ENCODE results near the gene IL23R.
"Not testable (repeated sequence)": the region's sequence is repeated elsewhere in the genome, so short reads cannot be mapped to it uniquely, and the experiment has no call there.

The IL23R gene

DNA sequence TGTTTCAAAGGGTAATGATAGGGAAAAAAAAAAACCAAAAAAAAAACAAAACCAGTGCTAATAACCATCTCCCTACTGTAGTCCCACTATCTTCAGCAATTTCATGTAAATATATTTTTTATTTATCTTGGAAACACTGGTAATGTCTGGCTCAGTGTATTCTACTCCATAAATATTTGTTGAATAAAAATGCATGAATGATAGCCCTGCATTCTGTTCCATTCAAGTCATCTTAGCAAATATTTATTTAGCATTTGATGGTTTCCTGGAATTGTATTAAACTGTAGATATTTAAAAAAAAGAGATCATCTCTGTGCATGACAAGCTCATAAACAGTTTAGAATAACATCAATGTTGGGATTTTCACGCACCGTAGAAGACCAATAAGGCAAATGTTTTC is 24.2 kb downstream of the IL23R start:
- DNase-seq (ENCODE audit: low spot score in 2 of 2) = no peak
- Histone ChIP-seq H3K27me3 (ENCODE audit: low read depth) (no peaks in the 10 kb centered on the region), H3K4me1 (no peaks in the 10 kb centered on the region), H3K9me3 (no peaks in the 10 kb centered on the region), H3K4me3 (no peak overlapping the region), H3K36me3 (replicated peaks) (no peaks in the 10 kb centered on the region)
- in situ Hi-C loops (cut with MboI; ENCODE audit: low sequenced_read_pairs) = no loop called here

DNA sequence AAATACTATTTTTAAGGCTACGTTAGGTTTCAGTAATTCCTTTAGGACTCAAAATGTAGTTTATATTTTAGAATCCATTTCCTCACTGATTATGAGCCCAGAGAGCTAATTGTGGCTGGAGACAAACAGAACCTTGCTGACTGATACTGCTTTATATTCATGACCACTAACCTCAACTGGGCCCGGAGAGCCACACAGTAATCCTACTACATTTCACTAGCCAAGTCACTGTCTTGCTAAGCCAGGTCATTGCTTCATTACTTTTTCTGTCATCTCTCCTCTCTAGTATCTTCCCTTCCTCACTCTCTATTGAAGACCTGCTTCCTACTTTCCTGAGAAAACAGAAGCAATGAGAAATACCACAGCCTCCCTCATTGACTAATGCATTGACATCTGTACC is 24.7 kb downstream of the IL23R start:
- in situ Hi-C loops (cut with MboI; ENCODE audit: low sequenced_read_pairs) = no loop called here
- Histone ChIP-seq H3K4me3 (no peak overlapping the region), H3K27me3 (ENCODE audit: low read depth) (no peaks in the 10 kb centered on the region), H3K4me1 (no peaks in the 10 kb centered on the region), H3K9me3 (no peaks in the 10 kb centered on the region), H3K36me3 (replicated peaks) (no peaks in the 10 kb centered on the region)
- DNase-seq (ENCODE audit: low spot score in 2 of 2) = no peak

DNA sequence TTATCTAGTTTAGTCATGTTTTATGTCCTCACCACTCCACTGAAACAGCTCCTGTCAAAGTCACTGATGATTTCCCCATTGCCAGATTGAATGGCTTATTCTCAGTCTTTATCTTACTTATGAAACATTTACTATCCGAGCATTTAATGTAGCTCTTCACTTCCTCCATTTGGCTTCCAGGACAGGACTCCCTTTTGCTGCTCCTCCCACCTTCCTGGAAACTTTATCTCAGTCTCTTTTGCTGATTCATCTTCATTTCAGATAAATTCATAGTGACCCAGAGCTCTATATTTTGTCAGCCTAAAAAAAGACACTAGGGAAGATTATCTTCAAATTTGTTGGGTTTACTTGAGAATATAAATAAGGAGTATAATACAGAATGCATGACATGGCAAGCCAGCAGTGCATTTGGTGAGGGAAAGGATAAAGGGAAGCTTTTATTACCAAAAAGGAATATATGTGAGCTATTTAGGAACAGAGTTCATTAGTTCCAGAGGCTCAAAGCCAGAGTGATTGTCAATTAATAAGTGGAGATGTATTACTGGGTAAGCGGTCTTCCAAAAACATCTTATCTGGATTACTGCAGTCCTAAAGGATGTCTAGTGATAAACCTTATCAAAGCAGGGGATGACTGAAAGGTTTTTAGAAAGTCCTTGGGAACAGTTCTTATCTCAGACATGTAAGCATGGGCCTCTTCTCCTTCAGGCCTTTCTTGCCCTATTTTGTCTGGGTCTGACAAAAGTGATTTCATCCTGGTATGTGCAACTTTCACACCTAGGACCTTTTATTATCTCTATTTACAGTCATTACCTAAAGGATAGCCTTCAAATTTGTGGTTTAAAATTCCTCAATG is 25.6 kb downstream of the IL23R start:
- H3K27me3 ChIP-seq (ENCODE audit: low read depth) = no peaks in the 10 kb centered on the region
- H3K4me3 ChIP-seq = no peak overlapping the region
- H3K9me3 ChIP-seq = no peaks in the 10 kb centered on the region
- in situ Hi-C loops (cut with MboI; ENCODE audit: low sequenced_read_pairs) = no loop called here
- no peak for DNase-seq (ENCODE audit: low spot score in 2 of 2)
- no peaks in the 10 kb centered on the region for H3K36me3 ChIP-seq (replicated peaks)
- H3K4me1 ChIP-seq = no peaks in the 10 kb centered on the region

DNA sequence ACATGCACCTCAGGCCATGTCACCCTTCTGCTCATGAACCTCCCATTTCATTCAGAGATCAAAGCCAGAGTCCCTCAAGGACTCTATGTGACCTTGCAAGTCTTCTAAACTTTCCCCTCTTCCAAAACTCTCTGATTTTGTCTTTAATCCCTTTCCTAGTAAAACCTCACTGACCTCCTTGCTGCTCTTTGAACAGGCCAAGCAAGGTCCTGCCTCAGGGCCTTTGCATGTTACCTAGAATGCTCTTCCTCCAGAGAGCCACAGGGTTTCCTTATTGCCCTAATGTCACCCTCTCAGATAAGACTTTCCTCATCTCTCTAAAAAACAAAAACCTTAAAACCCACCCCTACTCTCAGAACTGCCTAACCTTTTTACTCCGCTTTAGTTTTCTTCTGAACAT is 26.6 kb downstream of the IL23R start:
- in situ Hi-C loops (cut with MboI; ENCODE audit: low sequenced_read_pairs) = no loop called here
- Histone ChIP-seq H3K36me3 (replicated peaks) (no peaks in the 10 kb centered on the region), H3K4me1 (no peaks in the 10 kb centered on the region), H3K9me3 (no peaks in the 10 kb centered on the region), H3K4me3 (no peak overlapping the region), H3K27me3 (ENCODE audit: low read depth) (no peaks in the 10 kb centered on the region)
- no peak for DNase-seq (ENCODE audit: low spot score in 2 of 2)

DNA sequence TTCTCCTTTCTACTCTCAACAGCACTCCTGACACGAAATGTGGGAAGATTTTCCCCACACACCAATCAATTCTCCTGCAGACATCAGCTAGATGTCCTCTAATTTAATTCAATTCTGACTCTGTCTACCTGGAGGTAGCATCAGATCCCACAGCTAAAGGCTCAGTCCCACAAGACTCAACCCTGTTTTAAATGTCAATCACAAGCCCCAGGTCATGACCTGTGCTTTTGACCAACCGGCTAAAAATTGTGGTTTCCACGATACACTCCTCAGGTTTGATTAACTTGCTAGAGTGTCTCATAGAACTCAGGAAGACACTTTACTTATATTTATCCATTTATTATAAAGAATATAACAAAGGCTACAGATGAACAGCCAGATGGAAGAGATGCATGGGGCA is 27.4 kb downstream of the IL23R start:
- in situ Hi-C loops (cut with MboI; ENCODE audit: low sequenced_read_pairs) = no loop called here
- Histone ChIP-seq H3K9me3 (no peaks in the 10 kb centered on the region), H3K4me1 (no peaks in the 10 kb centered on the region), H3K27me3 (ENCODE audit: low read depth) (no peaks in the 10 kb centered on the region), H3K36me3 (replicated peaks) (no peaks in the 10 kb centered on the region), H3K4me3 (no peak overlapping the region)
- DNase-seq (ENCODE audit: low spot score in 2 of 2) = no peak

DNA sequence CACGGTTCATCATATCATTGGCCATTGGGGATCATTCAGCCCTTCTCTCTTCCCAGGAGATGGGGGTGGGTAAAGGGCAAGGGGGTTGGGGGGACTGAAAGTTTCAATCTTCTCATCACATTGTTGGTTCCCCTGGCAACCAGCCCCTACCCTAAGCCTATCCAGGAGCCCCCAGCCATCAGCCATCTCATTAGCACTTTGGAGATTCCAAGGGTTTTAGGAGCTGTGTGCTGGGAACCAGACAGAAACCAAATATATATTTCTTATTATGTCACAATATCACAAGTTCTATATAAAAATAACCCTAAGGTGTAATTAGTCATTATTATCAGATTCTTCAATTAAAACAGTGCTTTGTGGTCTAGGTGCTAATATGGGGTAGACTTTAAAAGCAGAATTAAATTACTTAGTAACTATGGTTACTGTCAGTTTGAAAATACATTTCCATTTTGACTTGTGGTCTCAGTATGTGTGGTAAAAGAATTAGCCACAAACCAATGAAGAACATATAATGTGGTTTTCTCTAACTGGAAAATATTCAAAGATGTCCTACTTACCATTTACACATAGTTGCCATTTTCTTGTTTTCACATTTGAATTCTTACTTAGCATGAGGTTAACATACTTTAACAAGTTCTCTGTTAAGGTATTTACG is 28.1 kb downstream of the IL23R start:
- in situ Hi-C loops (cut with MboI; ENCODE audit: low sequenced_read_pairs) = no loop called here
- no peak for DNase-seq (ENCODE audit: low spot score in 2 of 2)
- Histone ChIP-seq H3K4me3 (no peak overlapping the region), H3K36me3 (replicated peaks) (no peaks in the 10 kb centered on the region), H3K27me3 (ENCODE audit: low read depth) (no peaks in the 10 kb centered on the region), H3K4me1 (no peaks in the 10 kb centered on the region), H3K9me3 (no peaks in the 10 kb centered on the region)

DNA sequence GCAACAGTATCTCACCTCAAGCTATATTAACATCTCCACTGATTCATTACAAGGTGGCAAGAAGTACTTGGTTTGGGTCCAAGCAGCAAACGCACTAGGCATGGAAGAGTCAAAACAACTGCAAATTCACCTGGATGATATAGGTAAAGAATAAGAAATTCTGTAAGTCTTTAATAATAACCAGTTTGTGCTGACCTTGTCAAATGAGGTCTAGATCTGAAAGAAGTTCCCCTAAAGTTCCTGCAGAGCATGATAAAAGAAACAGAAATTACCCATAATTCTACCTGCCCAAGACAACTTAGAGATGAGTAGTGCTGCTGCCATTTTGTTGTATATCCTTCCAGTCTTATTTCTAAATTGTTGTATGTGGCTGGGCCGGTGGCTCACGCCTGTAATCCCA is 34.5 kb downstream of the IL23R start:
- no peak for DNase-seq (ENCODE audit: low spot score in 2 of 2)
- Histone ChIP-seq H3K27me3 (ENCODE audit: low read depth) (no peaks in the 10 kb centered on the region), H3K4me1 (no peaks in the 10 kb centered on the region), H3K9me3 (no peaks in the 10 kb centered on the region), H3K36me3 (replicated peaks) (no peaks in the 10 kb centered on the region), H3K4me3 (no peak overlapping the region)
- in situ Hi-C loops (cut with MboI; ENCODE audit: low sequenced_read_pairs) = no loop called here

DNA sequence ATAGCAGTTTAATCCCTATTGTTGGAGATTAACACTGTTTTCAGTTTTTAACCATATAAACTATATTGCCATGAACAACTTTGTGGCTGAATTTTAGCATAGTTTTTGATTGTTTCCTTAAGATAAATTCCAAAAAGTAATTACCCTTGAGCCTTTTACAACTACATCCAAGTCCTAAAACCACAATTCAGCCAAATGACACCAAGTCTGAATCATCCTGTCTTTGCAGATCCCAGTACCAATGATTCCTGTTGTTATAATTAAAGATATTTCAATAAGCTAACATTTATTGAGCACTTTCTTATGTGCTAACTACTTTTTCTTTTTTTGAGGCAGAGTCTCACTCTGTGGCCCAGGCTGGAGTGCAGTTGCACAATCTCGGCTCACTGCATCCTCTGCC is 35.6 kb downstream of the IL23R start:
- in situ Hi-C loops (cut with MboI; ENCODE audit: low sequenced_read_pairs) = no loop called here
- H3K27me3 ChIP-seq (ENCODE audit: low read depth) = no peaks in the 10 kb centered on the region
- no peak overlapping the region for H3K4me3 ChIP-seq
- 0 out of 2 replicates have a peak, but pooled peaks cover under 1% of the 10 kb centered on the region for H3K4me1 ChIP-seq
- DNase-seq (ENCODE audit: low spot score in 2 of 2) = no peak
- no peaks in the 10 kb centered on the region for H3K9me3 ChIP-seq
- no peaks in the 10 kb centered on the region for H3K36me3 ChIP-seq (replicated peaks)

DNA sequence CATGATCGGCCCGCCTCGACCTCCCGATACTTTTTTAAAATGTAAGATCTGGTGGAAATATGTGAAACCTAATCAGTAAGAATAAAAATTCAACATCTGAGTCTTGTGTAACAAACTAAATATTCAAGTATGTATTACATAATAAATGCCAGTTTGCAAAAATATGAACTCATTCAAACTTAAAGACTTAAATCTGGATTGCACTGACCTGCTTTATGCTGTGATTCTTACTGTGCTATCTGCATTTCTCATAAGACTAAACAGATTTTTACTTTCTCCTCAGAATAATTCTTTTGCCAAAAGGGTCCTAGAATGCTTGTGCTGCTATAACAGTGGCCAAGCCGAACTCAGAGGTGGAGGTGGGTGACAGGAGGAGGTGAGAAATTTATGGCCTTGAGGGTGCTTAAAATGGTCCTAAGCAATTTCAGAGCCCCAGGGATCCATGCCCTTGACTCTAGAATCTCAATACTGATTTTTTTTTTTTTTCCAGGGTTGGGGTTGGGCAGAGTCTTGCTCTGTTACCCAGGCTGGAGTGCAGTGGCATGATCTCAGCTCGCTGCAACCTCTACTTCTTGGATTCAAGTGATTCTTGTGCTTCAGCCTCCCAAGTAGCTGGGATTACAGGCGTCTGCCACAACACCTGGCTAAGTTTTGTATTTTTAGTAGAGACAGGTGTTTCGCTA is 38.2 kb downstream of the IL23R start:
- no peak for DNase-seq (ENCODE audit: low spot score in 2 of 2)

DNA sequence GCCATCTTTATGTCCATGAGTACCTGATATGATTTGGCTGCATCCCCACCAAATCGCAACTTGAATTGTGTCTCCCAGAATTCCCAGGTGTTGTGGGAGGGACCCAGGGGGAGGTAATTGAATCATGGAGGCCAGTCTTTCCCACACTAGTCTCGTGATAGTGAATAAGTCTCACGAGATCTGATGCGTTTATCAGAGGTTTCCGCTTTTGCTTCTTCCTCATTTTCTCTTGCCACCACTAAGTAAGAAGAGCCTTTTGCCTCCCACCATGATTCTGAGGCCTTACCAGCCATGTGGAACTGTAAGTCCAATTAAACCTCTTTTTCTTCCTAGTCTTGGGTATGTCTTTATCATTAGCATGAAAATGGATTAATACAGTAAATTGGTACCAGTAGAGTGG is 41.1 kb downstream of the IL23R start:
- DNase-seq (ENCODE audit: low spot score in 2 of 2); in situ Hi-C loops (cut with MboI; ENCODE audit: low sequenced_read_pairs); H3K4me1 ChIP-seq; H3K4me3 ChIP-seq; H3K36me3 ChIP-seq (replicated peaks); H3K9me3 ChIP-seq; H3K27me3 ChIP-seq (ENCODE audit: low read depth): not testable (repeated sequence)

More for the DNA sequence above, 38.2 kb downstream of the IL23R start:
- H3K4me1 ChIP-seq = 0 out of 2 replicates have a peak, but pooled peaks cover 2% of the 10 kb centered on the region
- no peaks in the 10 kb centered on the region for H3K36me3 ChIP-seq (replicated peaks)
- H3K4me3 ChIP-seq = no peak overlapping the region
- H3K27me3 ChIP-seq (ENCODE audit: low read depth) = no peaks in the 10 kb centered on the region
- H3K9me3 ChIP-seq = no peaks in the 10 kb centered on the region
- in situ Hi-C loops (cut with MboI; ENCODE audit: low sequenced_read_pairs) = no loop called here

DNA sequence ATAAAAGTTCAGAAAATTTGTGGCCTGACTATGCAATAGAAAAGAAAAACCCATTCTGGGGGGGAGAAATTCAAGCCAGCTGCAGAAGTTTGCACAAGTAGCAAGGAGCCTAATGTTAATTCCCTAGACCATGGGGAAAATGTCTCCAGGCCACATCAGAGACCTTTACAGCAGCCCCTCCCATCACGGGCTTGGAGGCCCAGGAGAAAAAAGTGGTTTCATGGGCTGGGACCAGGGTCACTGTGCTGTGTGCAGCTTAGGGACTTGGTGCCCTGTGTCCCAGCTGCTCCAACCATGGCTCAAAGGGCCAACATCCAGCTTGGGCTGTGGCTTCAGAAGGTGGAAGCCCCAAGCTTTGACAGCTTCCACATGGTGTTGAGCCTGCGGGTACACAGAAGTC is 42.0 kb downstream of the IL23R start:
- in situ Hi-C loops (cut with MboI; ENCODE audit: low sequenced_read_pairs) = no loop called here
- H3K36me3 ChIP-seq (replicated peaks) = no peaks in the 10 kb centered on the region
- no peaks in the 10 kb centered on the region for H3K27me3 ChIP-seq (ENCODE audit: low read depth)
- H3K4me1 ChIP-seq = 0 out of 2 replicates have a peak, but pooled peaks cover 2% of the 10 kb centered on the region
- H3K4me3 ChIP-seq = no peak overlapping the region
- DNase-seq (ENCODE audit: low spot score in 2 of 2) = no peak
- H3K9me3 ChIP-seq = no peaks in the 10 kb centered on the region

DNA sequence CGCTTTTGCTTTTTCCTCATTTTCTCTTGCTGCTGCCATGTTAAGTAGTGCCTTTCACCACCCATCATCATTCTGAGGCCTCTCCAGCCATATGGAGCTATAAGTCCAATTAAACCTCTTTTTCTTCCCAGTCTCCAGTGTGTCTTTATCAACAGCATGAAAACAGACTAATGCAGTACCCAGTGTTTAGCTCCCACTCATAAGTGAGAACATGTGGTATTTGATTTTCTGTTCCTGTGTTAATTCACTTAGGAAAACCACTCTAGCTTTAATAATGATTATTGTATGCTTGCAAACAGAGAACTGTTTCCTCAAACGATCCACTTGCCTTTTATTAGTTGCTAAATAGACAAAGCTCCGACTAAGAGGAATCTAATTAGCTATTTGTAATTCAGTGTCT is 43.3 kb downstream of the IL23R start:
- in situ Hi-C loops (cut with MboI; ENCODE audit: low sequenced_read_pairs) = no loop called here
- DNase-seq (ENCODE audit: low spot score in 2 of 2) = no peak
- no peaks in the 10 kb centered on the region for H3K27me3 ChIP-seq (ENCODE audit: low read depth)

DNA sequence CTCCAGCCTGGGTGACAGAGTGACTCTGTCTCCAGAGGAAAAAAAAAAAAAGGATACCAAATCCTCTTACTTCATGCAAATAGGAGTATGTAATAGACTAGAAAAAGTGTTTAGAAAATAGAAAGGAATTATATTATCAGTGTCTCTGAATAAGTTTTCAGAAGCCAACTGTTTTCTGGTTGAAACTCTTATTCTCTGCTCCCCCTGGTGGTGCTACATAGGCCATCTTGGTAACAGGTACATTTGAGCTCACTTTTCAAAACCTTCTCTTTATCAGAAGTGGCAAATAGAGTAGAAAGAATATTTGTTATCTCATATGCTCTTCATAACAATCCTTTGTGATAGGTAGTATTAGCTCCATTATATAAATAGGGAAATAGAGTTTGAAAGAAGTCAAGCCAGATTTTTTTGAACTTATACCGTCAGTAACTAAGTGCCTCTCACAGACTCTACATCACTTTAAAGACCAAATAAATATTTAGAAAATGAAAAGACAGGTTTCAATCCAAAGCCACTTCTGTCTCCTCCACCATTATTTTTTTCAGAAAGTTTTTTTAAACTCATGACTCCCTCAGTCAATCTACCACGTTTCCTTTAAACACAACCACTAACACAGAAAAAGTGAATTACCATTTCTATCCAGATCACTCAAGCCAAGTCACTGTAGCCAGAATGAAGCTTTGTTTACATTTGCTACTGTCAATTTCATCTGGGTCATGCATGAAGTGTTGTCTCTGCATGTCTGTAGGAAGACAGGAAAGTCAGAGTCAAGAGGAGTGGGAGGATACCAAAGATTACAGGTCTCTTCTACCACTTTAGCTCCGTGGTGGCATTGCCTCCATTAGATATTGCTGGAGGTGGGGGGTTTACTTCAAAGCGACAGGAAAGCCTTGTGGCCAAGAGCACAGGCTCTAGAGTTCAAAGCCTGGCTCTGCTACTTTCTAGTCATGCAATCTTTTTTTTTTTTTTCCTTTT is 45.6 kb downstream of the IL23R start:
- Histone ChIP-seq H3K4me3 (no peak overlapping the region), H3K9me3 (no peaks in the 10 kb centered on the region), H3K27me3 (ENCODE audit: low read depth) (no peaks in the 10 kb centered on the region), H3K36me3 (replicated peaks) (no peaks in the 10 kb centered on the region), H3K4me1 (0 out of 2 replicates have a peak, but pooled peaks cover 2% of the 10 kb centered on the region)
- DNase-seq (ENCODE audit: low spot score in 2 of 2) = peak; percentile 12 to 58
- in situ Hi-C loops (cut with MboI; ENCODE audit: low sequenced_read_pairs) = no loop called here

More for the DNA sequence above, 43.3 kb downstream of the IL23R start:
- H3K36me3 ChIP-seq (replicated peaks) = no peaks in the 10 kb centered on the region
- H3K9me3 ChIP-seq = no peaks in the 10 kb centered on the region
- H3K4me1 ChIP-seq = 0 out of 2 replicates have a peak, but pooled peaks cover 2% of the 10 kb centered on the region
- H3K4me3 ChIP-seq = no peak overlapping the region

Data from HAP-1 (cell line).